Brain pericyte (primary cell): ENCODE data around the gene UQCRQ.

Experiments
- DNase-seq: peaks from one replicate; pipeline ENCODE4 v3.0.0-alpha.2; 2012; ENCODE audit warnings: low read depth, low spot score

UQCRQ gene

DNA sequence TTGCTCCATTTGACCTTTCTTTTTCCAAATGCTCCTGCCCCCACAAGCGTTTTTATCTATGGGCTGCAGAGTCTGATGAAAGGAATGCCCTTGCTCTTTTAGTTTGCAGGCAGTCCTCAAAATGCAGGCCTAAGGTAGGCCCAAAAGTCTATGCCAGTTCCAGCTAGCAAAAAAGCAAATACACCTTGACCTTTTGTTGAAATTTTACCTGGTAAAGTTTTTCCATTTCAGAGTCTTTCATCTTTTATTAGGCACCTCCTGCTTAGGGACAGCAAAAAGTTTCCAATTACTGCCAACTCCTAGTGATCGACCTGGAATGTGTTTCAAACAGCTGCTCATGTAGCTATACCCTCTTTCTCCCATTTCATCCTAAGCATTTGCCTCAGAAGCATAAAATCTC is 4.4 kb downstream of the UQCRQ start:
- DNase-seq = no peak

- DNase-seq = no peak
These were observed 5.2 kb downstream of the UQCRQ start for GRCh38 chr5:132871459-132872284.

- DNase-seq = no peak
These were observed 6.3 kb downstream of the UQCRQ start for GRCh38 chr5:132872788-132873118.

DNA sequence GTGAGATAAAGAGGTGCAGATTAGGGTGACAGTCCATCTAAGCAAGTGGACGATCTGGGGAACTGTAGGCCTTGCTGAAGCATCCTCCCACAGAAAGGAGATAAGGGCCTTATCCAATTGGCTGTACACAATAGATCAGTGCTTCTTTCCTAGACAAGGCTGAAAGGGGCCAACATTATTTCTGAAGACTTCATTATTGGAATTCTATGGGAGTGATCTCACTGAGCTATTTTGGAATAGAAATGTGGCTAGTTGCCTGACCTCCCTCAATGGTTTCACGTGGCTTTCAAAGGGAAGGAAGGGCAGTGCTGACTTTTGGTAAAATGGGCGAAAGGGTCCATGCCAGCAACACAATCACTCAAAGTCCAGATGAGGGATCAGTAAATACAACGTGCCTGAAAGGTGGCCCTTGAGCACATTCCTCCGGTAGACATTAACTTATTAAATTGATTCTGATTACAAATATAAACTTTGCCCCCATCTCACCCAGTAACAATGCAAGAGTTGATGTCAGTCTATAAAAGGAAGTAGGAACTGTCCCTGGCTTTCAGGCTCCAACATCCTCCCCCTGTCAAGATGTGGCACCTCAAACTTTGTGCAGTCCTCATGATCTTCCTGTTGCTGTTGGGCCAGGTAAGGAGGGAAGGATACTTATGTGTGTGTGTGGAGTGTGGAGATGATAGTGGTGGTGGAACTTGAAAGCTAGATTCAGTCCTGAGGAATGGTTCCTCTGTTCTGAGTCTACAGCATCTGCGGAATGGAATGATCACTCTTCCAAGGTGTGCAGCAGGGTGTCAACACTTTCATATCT is 6.9 kb downstream of the UQCRQ start, which contains the start of gene LEAP2:
TSS of gene LEAP2 (plus strand) at position 550 of the 811 bp plus-strand sequence. CDS start at position 577, 27 bp downstream.
- DNase-seq = no peak

DNA sequence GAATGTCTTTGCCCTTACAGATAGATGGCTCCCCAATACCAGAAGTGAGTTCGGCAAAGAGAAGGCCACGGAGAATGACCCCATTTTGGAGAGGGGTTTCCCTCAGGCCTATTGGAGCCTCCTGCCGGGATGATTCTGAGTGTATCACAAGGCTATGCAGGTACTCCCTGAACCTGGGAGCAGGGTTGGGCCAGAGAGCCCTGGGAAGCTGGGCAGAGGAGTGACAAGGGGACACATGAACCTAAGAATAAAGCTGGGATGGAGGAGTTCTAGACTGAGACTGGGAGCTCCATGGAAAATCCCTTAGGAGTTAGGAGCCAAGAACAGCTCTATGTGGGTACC is 7.5 kb downstream of the UQCRQ start:
- DNase-seq = no peak

DNA sequence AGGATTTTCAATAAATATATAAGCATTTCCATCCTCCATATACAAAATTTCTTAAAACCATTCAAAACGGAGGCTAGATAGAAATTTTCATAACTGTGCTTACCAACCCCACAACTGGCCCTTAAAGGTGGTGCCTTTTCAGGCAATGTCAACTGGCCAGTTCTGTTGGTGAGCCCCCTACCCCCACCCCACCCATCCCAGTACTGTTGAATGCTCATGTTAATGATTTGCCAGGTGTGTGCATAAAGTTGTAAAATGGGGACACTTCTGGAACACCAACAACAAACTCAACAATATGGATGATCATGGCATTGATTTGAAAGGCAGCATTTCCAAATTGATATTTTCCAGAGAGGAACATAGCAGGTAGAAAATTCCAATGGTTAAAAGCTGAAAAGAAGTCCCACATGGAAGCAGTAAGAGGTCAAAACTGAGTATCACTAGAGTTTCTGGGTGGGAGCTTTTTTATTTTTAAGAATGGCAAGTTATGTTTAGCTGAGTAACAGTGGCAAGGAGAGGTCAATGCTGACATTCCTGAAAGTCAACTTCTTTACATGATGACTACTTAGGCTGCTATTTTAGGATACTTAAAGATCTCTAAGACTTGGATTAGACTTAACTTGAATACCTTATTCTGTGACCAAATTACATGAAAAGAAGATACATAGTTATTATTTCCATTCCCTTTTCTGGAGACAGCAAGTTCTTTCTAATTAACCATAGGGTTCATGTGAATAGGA is 9.7 kb downstream of the UQCRQ start:
- no peak for DNase-seq

- DNase-seq = no peak
These were observed 11.0 kb downstream of the UQCRQ start for GRCh38 chr5:132877466-132877865.

DNA sequence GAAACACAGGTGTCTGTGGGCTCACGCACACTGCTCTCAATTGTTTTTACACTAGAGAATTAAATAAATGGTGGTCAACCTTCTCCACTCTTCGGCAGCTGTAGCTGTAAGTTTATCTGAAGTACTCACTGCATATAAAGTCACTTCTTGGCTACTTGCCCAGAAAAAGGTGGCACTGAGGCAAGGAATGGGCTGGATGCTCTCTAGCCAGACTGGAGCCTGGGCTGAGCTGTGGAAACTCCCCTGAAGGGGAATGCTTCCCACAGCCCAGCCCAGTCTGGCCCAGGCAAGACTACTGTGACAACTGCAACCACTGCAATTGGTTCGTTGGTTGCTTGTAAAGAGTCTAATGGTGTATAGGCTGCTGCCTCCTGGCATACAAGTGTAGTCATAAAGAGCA is 11.5 kb downstream of the UQCRQ start:
- no peak for DNase-seq

DNA sequence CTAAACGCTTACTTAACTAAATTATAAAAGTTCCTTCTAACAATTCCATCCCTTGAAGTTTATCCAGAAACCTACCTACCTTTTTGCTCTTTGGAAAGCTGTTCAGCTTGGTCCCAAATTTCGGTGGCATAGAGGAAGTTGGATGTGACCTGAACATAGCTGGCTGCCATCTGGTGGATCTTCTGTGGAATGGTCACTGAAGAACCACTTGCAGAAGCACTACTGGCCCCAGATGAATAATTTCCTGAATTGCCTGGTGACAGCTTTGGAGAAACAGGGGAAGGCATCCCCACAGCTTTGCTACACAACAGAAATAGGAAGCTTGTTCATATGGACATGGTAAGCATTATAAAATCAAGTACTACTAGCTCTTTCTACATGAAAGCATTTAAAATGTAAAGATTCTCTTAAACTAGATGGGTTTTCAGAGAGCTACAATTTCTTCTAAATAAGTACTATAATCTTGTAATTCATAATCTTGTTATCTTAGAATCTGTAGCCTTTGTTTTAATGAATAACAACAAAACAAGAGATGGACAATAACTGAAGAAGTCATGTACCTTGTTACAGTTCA is 16.9 kb downstream of the UQCRQ start:
- peak; percentile 33 for DNase-seq

DNA sequence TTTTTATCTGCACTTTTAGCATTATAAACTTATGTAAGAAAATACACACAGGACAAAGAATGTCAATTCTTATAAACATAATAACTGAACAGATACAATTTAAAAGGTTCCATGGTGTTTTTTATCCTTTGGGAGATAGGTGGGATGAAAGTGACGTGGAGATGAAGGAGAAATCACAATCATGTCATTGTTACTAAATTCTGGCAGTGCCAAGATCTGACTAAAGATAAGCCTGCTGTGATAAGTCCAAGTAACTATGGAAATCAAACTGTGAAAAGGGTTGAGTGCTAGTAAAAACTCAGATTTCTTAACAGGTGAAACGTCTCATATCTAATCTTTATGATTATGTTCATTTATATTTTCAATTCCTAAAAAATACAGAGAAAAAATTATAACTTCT is 18.1 kb downstream of the UQCRQ start:
- no peak for DNase-seq

GRCh38 chr5:132886064-132886823 is 19.8 kb downstream of the UQCRQ start:
- DNase-seq = no peak

DNA sequence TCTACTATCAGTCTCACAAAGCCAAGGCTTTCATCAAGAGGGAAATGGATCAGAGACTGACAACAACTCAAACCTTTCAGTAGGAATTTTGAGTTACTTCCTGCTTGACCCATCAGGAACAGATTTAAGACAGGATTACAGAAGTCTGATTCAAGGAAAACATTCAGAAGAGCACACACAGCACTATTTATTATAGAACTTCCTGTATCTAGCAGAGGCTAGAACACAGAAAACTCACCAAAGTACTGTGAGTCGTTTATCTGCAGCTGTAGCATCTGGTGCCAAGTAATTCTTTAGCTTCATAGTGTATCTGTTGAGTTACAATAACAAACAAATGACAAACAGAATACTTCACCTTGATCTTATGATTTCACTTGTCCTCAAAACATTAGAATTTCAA is 20.8 kb downstream of the UQCRQ start:
- DNase-seq = no peak

- no peak for DNase-seq
These were observed 23.1 kb downstream of the UQCRQ start for GRCh38 chr5:132889501-132889900.

- DNase-seq = no peak
These were observed 24.4 kb downstream of the UQCRQ start for GRCh38 chr5:132890817-132891216.

DNA sequence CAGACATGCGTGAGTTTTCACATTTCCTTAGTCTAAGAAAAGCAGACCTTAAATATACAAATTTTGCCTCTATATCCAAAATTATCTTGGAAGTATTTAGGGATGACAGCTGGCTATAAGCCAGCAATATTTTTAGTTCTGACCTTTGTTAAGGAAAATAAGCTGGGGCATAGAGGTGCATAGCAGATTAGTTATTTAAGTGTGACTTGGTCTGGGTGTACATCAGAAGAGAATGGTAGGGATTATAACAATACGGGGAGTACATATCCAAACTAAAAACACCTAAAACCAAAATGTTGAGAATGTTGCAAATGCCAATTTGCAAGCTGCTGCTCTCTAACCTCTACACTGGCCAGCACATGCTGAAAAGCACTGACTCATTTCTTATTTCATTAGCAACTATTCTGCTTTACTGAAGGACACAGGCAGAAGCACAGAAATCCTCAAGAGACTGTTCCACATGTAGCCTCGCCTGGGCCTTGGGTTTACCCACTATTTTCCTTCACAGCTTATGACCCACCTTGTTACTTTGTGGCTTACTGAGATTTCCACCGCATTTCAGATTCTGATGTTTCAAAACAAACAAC is 29.4 kb downstream of the UQCRQ start:
- no peak for DNase-seq

DNA sequence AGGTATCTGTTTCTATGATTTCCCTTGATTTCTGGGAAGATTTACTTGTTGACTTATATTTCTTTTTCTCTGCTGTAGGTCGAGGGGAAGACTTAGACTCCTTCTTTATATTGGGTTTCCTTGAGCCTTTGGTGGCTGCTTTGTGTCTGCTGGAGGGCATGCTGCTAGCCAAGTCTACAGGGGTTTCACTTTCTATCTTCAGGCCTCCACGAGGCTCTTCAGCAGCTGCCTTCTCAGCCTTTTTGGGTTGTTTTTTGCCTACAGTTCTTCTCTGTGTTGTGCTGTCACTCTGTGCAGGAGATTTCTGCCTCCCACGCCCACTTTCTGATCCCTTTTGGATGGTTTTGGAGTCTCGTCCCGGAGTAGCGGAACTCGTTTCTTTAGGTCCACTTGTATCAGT is 30.2 kb downstream of the UQCRQ start:
- no peak for DNase-seq

DNA sequence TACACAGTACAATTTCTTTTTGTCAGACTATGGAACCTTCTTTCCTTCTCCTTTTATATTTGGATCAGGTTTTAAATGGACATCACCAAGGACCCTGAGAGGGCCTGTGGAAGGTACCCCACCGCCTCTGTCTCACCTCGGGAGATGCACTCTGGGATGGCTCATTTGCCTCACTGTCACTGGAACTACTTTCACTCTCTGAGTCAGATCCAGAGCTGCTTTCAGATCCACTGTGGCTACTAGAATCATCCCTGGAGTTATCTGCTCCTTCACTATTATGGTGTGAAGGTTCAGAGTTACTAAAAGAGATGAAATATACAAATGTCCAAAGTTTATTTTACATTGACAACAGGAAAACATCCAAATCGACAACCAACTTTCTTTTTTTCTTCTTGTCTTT is 31.7 kb downstream of the UQCRQ start:
- no peak for DNase-seq

DNA sequence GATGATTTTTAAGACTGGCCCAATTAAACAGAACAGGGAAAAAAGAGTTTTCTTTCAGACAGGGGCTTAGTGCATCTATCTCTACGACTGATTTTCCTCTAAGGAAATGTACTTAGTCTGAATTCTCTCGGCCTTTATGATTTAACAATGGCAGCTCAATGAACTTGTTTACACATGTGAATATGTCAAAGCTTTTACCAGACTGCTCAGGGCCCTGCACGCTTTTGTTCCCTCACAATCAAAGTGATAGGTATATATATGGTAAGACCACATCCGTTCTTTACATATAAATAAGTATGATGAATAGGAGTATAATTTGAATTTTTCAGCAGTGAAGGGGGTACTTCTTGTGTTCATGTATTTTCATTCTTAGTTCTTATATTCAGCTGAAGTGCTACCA is 34.6 kb downstream of the UQCRQ start:
- no peak for DNase-seq

GRCh38 chr5:132901730-132902129 is 35.3 kb downstream of the UQCRQ start:
- no peak for DNase-seq

- DNase-seq = no peak
These were observed 39.5 kb downstream of the UQCRQ start for GRCh38 chr5:132905938-132906337.

GRCh38 chr5:132907161-132907560 is 40.7 kb downstream of the UQCRQ start:
- DNase-seq = no peak
